Stimulated activated CD8-positive, alpha-beta memory T cell treated with anti-CD3 and anti-CD28 coated beads, Interleukin-7, amount 100 ng/mL, for 4 hours (primary cell): Measurements from ENCODE around the gene TAPBPL.
"Not testable (repeated sequence)": the region's sequence is repeated elsewhere in the genome, so short reads cannot be mapped to it uniquely, and the experiment has no call there.

Experiments used
- DNase-seq, 2 donors: peaks; one replicate each; pipeline ENCODE4 v3.0.0-alpha.2; 2020; ENCODE audit warnings: low read depth in 2 of 2

The TAPBPL gene, protein sequence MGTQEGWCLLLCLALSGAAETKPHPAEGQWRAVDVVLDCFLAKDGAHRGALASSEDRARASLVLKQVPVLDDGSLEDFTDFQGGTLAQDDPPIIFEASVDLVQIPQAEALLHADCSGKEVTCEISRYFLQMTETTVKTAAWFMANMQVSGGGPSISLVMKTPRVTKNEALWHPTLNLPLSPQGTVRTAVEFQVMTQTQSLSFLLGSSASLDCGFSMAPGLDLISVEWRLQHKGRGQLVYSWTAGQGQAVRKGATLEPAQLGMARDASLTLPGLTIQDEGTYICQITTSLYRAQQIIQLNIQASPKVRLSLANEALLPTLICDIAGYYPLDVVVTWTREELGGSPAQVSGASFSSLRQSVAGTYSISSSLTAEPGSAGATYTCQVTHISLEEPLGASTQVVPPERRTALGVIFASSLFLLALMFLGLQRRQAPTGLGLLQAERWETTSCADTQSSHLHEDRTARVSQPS

GRCh38 chr12:6451348-6452244 is at the start of gene TAPBPL:
TSS of gene TAPBPL (plus strand) at chr12:6452042. CDS start at chr12:6452249, 207 bp downstream.
- peak; percentile 69 to 73 for DNase-seq

DNA sequence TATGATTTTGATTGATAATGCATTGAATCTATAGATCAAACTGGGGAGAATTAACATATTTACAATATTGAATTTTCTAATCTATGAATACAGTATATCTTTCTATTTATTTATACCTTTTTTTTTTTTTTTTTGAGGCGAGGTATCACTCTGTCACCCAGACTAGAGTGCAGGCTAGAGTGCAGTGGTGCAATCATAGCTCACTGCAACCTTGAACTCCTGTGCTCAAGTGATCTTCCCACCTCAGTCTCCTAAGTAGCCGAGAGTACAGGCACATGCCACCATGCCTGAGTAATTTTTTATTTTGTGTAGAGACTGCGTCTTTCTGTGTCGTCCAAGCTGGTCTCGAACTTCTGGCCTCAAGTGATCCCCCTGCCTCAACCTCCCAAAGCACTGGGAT is 47.5 kb upstream of the TAPBPL start:
- no peak for DNase-seq

GRCh38 chr12:6405963-6406362 is 45.9 kb upstream of the TAPBPL start:
- DNase-seq = no peak

DNA sequence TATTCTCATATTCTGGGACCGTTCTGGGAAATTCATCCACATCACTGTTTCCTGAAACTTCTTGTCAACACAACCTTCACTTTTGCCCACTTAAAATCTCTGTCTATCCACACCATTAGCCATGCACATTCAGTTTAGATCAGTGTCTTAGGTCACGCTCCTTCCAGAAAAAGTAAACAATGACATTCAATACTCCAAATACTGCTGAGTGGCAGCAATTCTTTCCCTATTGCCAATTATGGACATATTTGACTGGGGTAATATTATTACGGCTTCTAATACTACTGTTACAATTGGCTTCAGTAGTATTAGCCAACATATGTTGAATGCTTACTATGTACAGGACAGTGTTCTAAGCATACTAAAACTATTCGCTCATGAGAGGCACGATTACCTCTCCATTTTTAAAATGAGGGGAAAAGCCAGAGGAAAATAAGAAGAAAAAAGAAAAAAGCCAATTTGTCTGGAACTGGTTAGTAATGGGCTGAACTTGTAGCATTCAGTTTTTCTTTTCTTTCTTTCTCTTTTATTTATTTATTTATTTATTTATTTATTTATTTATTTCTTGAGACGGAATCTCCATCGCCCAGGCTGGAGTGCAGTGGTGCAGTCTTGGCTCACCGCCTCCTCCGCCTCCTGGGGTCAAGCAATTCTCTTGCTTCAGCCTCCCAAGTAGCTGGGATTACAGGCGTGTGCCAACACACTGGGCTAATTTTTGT is 44.4 kb upstream of the TAPBPL start:
- no peak for DNase-seq

DNA sequence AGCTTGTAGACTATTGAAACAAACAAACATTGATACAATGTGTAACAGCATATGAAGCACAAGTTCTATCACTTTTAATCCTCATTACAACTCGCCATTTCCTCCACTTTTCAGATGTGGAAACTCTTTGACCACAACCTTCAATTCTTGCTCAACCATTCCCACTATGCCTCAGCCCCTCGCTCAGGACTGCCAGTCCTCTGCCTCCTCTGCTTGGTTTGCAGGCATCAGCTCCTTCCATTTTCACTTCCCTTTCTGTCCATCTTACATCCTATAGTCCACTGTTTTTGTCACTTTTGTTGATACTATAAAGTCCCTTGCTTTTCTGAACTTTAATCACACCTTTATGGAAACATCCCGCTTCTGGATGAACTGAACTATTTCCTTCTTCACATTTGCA is 35.2 kb upstream of the TAPBPL start:
- DNase-seq = no peak

DNA sequence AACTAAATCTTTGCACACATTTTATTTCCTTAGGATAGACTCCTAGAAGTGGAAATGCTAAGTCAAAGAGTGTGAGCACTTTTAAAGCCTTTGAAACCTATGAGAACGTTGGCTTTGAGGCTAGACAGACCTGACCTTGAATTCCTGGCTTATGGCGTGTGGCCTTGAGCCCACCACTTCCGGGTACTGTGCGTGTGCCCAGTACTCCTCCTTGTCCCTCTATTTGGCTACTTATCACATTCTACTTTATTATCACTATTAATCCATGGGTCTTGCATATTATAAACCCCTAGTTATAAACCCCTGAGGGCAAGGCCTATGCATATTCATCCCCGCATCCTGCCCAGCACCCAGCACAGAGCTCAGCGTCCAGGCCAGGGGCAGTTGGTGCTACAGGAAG is 33.0 kb upstream of the TAPBPL start:
- no peak for DNase-seq

- DNase-seq = no peak
Observed at GRCh38 chr12:6420364-6420763, 31.5 kb upstream of the TAPBPL start.

DNA sequence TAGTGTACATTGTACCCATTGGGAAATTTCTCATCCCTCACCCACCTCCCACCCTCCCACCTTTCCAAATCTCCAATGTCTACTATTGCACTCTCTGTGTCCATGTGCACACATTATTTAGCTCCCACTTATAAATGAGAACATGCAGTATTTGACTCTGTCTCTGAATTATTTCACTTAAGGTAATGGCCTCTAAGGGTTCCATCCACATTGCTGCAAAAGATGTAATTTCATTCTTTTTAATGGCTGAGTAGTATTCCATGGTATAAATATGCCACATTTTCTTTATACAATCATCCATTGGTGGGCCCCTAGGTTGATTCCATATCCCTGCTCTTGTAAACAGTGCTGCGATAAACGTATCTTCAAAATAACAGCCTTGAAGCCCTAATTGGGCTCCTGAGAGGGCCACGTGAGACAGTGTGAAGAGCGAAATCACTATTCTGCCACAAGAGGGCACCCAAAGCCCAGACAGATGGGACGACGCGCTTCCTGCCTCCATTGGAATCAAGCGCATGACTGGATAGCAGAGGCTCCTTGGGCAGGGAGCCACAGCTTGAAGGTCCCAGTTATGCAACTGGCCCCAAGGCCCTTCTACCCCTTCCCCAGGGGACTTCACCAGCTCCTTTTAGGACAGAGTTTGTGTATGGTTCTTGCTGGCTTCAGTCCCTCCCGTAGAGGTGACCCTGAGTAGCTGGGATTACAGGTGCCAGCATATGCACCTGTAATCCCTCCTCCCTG is 28.4 kb upstream of the TAPBPL start:
- DNase-seq = peak; percentile 60 to 67

DNA sequence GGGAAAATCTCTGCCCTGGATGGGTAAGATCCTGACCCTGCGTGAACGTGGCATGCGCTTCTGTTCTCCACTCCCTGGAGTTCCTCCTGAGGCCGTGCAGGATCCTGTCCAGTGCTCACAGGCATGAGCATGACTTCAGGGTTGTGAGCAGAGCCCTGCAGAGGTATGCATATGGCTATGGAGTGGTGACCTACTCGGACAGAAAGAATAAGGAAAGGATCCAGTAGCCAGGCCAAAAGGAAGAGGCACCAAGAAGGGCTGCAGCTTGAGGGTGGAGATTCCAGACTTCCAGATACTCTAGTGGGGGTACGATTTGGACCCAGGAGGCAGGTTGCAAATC is 27.9 kb upstream of the TAPBPL start:
- no peak for DNase-seq

GRCh38 chr12:6424866-6425265 is 27.0 kb upstream of the TAPBPL start:
- no peak for DNase-seq

DNA sequence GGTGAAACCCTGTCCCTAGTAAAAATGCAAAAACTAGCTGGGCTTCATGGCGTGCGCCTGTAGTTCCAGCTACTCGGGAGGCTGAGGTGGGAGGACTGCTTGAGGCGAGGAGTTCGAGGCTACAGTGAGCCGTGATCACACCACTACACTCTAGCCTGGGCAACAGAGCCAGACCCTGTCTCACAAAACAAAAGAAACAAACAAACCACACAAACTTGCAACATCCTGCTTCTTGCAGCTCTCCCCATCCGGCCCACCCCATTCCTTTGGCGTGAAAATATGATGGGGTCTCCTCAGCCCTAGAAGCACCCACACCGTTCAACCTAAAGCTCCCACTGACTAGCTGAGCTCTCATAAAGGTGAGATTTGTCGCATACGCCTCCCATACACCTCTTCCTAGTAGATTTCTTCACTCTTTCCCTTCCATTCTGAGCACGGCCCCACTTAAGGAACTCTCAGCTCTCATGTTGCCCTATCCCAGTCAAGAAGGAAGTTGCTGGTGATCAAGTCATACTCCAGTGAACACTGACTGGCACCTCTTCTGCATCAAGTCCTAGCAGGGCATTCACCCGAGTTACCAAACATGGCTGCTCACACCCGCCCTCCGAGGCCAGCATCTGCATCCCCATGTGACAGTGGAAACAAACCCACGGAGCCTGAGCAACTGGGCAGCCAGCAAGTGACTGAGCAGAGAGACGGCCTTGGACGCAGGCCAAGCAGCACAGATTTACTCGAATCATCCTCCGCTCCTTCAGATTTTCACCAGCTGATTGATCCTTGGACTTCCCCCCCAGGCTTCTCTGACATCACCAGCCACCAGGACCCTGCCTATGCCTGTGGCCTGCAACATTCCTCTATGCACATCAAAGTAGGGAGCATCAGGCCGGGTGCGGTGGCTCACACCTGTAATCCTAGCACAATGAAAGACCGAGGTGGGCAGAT is 26.0 kb upstream of the TAPBPL start:
- no peak for DNase-seq

DNA sequence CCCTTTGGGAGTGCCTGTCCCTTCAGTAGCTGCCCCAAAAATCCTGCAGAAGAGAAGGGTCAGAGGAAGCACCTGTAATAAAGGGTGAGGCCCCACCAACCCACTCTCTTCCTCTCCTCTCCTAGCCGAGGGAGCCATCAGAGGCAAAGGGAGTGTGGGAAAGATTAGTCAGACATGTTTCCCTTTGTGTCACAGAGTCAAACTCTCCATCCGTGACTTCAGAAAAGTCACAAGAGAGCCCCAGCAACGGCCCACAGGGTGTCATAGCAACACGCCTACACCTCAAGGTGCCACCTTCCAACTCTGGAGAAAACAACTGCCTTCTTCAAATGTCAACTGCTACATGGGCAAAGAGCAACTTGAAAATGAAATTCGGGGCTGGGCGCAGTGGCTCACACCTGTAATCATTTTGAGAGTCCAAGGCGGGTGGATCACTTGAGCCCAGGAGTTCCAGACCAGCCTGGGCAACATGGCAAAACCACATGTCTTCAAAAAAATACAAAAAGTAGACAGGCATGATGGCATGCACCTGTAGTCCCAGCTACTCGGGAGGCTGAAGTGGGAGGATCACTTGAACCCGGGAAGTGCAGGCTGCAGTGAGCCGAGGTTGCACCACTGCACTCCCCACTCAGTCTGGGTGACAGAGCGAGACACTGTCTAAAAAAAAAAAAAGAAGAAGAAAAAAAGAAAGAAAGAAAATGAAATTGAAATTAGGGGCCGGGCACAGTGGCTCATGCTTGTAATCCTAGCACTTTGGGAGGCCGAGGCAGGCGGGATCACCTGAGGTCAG is 24.8 kb upstream of the TAPBPL start:
- DNase-seq = peak; percentile 87 to 93

DNA sequence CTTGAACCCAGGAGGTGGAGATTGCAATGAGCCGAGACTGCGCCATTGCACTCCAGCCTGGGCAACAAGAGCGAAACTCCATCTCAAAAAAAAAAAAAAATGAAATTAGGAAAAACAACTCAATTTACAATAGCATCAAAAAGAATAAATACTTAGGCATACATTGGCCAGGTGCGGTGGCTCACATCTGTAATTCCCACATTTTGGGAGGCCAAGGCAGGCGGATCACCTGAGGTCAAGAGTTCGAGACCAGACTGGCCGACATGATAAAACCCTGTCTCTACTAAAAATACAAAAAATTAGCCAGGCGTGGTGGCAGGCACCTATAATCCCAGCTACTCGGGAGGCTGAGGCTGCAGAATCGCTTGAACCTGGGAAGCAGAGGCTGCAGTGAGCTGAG is 24.0 kb upstream of the TAPBPL start:
- not testable (repeated sequence) for DNase-seq

GRCh38 chr12:6428326-6428725 is 23.5 kb upstream of the TAPBPL start:
- DNase-seq = no peak

- peak; percentile 54 to 55 for DNase-seq
Observed at GRCh38 chr12:6430124-6430989, 21.5 kb upstream of the TAPBPL start.

- DNase-seq = no peak
Observed at GRCh38 chr12:6432991-6433390, 18.9 kb upstream of the TAPBPL start.

- no peak for DNase-seq
Observed at GRCh38 chr12:6434205-6435140, 17.4 kb upstream of the TAPBPL start.
